Activated CD4-positive, alpha-beta T cell treated with anti-CD3 and anti-CD28 coated beads, Interleukin-2, Interleukin-6, amounts not matched to agents 100 ng/mL and 50 ng/mL, durations not matched to agents 16 hours and 8 hours (primary cell): ENCODE measurements around the gene CCDC126.
A peak's percentile ranks its signal among the peaks of the same experiment; 100 is the strongest.
"Not testable (repeated sequence)": the region's sequence is repeated elsewhere in the genome, so short reads cannot be mapped to it uniquely, and the experiment has no call there.

Experiments used
- DNase-seq: peaks from one replicate; pipeline ENCODE4 v3.0.0-alpha.2; 2020

CCDC126 gene

GRCh38 chr7:23597094-23598091, at the start of gene CCDC126:
TSS of gene CCDC126 (plus strand) at chr7:23597382. CDS start at chr7:23611316, 13,934 bp downstream.
- DNase-seq, result peak; percentile 93

- no peak for DNase-seq
These were observed 49.5 kb upstream of the CCDC126 start for GRCh38 chr7:23547662-23548061.

DNA sequence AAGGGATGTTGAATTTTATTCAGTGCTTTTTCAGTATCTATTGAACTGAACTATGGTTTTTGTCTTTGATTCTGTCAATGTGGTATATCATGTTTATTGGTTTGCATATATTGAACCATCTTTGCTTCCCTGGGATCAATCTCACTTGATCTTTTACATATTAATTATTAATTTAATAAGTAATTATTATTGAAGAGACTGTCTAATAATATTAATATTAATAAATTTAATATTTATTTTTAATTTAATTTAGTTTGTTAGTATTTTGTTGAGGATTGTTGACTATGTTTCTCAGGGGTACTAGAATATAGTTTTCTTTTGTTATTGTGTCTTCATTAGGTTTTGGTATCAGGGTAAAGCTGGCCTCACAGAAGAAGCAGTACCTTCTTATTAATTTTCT, 38.9 kb upstream of the CCDC126 start:
- no peak for DNase-seq

DNA sequence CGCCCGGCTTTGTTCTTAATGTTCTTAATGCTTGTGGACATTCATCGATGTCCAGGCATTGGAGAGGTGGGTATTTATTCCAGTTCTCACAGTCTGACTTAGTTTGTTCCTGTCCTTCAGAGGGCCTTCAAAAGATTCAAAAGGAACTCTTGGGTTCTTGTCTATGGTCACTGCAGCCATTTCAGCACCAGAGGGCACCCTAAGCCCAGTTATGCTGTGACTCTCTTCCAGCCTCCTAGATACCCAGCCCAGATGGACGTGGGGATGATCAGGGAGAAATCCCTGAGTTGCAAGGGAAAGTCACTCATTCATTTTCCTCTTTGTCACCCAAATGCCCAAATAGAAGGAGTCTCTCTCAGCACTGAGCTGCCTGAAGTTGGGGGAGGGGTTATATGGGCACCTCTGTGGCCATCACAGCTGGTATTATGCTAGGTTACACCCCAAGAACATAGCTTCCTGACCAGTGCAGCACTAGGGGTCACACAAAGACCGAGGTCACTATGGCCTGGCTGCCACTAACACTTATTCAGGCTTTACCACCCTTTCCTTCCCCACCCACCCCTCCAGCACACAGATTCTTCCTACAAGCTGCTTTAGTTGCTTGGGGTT, 26.5 kb upstream of the CCDC126 start:
- peak; percentile 76 for DNase-seq

DNA sequence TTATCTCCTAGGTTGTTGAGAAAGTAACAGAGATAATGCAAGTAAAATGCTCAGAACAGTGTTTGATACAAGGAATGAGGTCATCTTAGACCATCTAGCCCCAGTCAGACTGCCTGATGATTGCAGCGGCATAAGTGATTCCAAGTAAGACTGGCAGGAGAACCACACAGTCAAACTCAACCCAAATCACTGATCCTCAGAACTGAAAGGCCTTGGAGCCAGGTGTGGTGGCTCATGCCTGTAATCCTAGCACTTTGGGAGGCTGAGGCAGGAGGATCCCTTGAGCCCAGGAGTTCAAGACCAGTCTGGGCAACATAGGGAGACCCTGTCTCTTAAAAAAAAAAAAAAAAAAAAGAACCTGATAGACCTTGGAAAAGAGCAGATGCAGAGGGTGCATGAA, 15.2 kb upstream of the CCDC126 start:
- DNase-seq, result not testable (repeated sequence)

GRCh38 chr7:23585304-23585703, 11.9 kb upstream of the CCDC126 start:
- not testable (repeated sequence) for DNase-seq

GRCh38 chr7:23586159-23586558, 11.0 kb upstream of the CCDC126 start:
- no peak for DNase-seq

GRCh38 chr7:23590529-23590928, 6.7 kb upstream of the CCDC126 start:
- no peak for DNase-seq

DNA sequence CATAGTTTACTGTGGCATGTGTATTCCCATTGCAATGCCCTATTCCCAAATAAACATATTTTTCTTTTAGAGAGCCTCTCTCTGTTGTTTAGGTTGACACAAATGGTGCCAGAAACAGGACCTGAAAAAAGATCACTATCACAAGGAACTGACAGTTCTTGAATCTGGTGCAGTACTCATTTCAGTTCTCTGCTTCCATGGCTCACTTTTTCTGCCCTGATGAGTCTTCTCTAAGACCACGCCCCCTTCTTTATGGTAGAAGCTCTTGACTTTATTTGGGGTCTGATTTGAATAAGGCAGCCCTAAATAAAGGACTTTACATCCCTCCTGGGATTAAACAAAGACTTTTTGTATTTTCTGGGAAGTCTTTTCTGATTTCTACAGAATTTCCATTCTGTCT, 3.5 kb upstream of the CCDC126 start:
- peak; percentile 80 for DNase-seq

- DNase-seq, result peak; percentile 94
These were observed 2.1 kb upstream of the CCDC126 start for GRCh38 chr7:23594879-23595604.

GRCh38 chr7:23598296-23598695, 1.1 kb downstream of the CCDC126 start:
- DNase-seq, result no peak

DNA sequence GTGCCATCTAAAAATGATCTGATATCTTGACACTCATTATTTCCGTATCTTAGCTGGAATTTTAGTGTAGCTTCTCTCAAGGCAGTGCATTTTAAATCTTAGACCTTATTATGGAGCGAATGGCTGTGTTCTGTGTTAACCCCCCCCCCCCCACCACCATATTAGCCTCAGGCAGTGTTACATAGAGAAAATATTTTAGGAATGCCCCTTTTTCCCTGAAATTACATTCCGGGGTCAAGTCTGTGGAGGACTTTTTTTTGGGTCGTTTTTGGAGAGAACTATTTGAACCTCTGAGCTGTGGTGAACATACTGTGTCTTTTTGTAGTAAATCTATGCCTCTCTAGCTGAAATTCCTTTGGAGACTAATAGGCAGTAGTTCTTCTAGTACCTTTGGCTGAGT, 3.1 kb downstream of the CCDC126 start:
- DNase-seq, result no peak

- no peak for DNase-seq
These were observed 6.6 kb downstream of the CCDC126 start for GRCh38 chr7:23603632-23604295.

GRCh38 chr7:23604296-23604640, 7.1 kb downstream of the CCDC126 start:
- no peak for DNase-seq

GRCh38 chr7:23607130-23607529, 9.9 kb downstream of the CCDC126 start:
- no peak for DNase-seq

GRCh38 chr7:23607866-23608265, 10.7 kb downstream of the CCDC126 start:
- DNase-seq, result no peak

DNA sequence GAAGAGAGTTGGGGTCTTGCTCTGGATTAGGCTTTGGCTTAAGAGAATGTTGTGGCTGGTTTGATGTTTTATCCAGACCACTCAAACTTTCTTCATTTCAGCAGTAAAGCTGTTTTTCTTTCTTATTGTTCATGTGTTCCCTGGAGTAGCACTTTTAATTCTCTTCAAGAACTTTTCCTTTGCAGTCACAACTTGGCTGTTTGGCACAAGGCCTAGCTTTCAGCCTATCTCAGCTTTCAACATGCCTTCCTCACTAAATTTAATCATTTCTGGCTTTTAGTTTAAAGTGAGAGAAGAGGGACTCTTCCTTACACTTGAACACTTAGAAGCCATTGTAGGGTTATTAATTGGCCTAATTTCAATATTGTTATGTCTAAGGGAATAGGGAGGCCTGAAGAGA, 18.1 kb downstream of the CCDC126 start:
- DNase-seq, result no peak

- no peak for DNase-seq
These were observed 19.4 kb downstream of the CCDC126 start for GRCh38 chr7:23616593-23616992.

GRCh38 chr7:23617482-23617881, 20.3 kb downstream of the CCDC126 start:
- no peak for DNase-seq

DNA sequence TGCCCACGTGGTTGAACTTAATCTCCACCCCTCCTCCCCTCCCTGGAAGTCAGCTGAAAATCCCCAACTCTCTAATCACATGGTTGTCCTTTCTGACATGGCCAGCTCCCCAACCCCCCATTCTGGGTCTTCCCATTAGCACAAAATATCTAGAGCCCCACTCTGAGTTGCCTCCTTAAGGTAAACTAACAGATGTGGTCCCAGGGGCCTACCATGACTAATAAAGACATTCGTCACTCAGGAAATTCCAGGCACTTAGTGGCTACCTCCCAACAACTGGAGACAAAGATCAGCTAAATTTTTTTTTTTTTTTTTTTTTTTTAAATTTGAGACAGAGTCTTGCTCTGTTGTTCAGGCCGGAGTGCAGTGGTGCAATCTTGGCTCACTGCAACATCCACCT, 21.1 kb downstream of the CCDC126 start:
- no peak for DNase-seq

- no peak for DNase-seq
These were observed 22.0 kb downstream of the CCDC126 start for GRCh38 chr7:23619141-23619540.

DNA sequence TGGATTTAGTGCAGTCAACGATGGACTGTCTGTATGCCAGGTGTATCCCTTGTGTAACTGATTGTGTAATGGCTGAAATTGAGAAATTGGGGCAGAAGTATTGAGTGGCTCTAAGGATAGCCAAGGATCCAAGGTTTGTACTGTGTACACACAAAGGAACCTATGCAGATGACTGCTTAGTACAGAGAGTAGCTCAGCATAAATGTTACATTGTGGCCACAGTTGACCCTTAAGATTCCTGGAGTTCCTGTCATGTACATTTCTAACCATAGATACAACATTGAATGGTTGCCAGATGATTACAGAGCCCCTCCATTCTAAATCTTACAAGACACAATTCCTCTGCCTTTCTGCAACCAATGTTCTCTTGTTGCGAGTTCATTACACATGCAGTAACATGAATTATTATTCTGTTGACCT, 25.3 kb downstream of the CCDC126 start:
- DNase-seq, result no peak

DNA sequence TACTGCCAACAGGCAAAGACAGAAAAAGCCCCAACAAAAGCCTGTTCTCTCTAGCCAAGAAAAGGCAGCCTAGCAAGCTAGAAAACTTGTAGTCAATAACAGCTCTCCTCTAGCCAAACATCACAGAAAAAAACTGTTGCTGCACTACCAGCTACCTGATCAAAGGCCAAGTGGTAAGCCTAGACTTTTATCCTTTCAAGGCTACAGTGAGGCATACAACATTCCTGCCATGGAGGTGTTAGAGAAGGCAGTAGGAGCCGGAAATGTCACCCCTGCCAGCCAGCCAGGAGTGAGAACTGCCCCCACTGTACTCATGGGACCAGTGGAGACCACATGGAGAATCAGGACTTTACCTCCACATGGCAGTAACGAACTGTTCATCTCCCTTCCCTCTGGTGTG, 31.2 kb downstream of the CCDC126 start:
- DNase-seq, result no peak
